HepG2 (cell line): ENCODE data around the gene EMC9. TPM values are rescaled to one million over a fixed set of nuclear protein-coding genes. Genes with fewer than 3 reads are reported as not detected.

Experiments
- ATAD3A ChIP-seq: sonication (generic); formaldehyde crosslinking; IDR thresholded peaks from 2 replicates; pipeline ENCODE4 v1.4.0; 2020; ENCODE audit warnings: missing genetic modification reagents
- E2F1 ChIP-seq: sonication (generic); formaldehyde crosslinking; IDR thresholded peaks from 2 replicates; pipeline ENCODE4 v1.5.0; 2020; ENCODE audit warnings: missing genetic modification reagents
- MATR3 ChIP-seq: sonication (generic); formaldehyde crosslinking; IDR thresholded peaks from 2 replicates; pipeline ENCODE4 v1.4.0; 2020; ENCODE audit warnings: missing genetic modification reagents
- MNT ChIP-seq: fragments of 450-650 bp; IDR thresholded peaks from 2 replicates; pipeline ENCODE4 v1.6.1; 2016
- NFE2L2 ChIP-seq: fragments of 150-350 bp; IDR thresholded peaks from 2 replicates; pipeline ENCODE4 v1.6.1; 2014; ENCODE audit warnings: low read length
- PLSCR1 ChIP-seq: sonication (generic); formaldehyde crosslinking; IDR thresholded peaks from 2 replicates; pipeline ENCODE4 v1.5.0; 2020; ENCODE audit warnings: missing genetic modification reagents, mild to moderate bottlenecking, borderline replicate concordance
- RBM39 ChIP-seq: fragments of 200-400 bp; formaldehyde crosslinking; IDR thresholded peaks from one replicate; pipeline ENCODE4 v1.6.1; 2018; ENCODE audit warnings: antibody characterized with exemption, mild to moderate bottlenecking, low read depth, low read length; ENCODE audit not compliant: poor library complexity, severe bottlenecking
- SMAD1 ChIP-seq: sonication (generic); formaldehyde crosslinking; IDR thresholded peaks from 2 replicates; pipeline ENCODE4 v1.4.0; 2020; ENCODE audit warnings: missing genetic modification reagents, low read depth, mild to moderate bottlenecking, borderline replicate concordance
- SNAPC5 ChIP-seq: sonication (generic); formaldehyde crosslinking; IDR thresholded peaks from 2 replicates; pipeline ENCODE4 v1.8.1; 2023; ENCODE audit warnings: mild to moderate bottlenecking, missing genetic modification reagents, borderline replicate concordance
- SNRNP70 ChIP-seq: fragments of 200-400 bp; formaldehyde crosslinking; IDR thresholded peaks from 2 replicates; pipeline ENCODE4 v1.6.1; 2017; ENCODE audit warnings: mild to moderate bottlenecking, low read depth, low read length, moderate library complexity
- SRSF4 ChIP-seq: fragments of 200-400 bp; formaldehyde crosslinking; IDR thresholded peaks from one replicate; pipeline ENCODE4 v1.6.1; 2018; ENCODE audit warnings: mild to moderate bottlenecking, low read depth, low read length, moderate library complexity; ENCODE audit not compliant: poor library complexity, severe bottlenecking
- THAP7 ChIP-seq: sonication (generic); formaldehyde crosslinking; IDR thresholded peaks from 2 replicates; pipeline ENCODE4 v1.8.1; 2023; ENCODE audit warnings: mild to moderate bottlenecking, missing genetic modification reagents
- TIGD3 ChIP-seq: sonication (generic); formaldehyde crosslinking; IDR thresholded peaks from 2 replicates; pipeline ENCODE4 v1.5.1; 2020; ENCODE audit warnings: mild to moderate bottlenecking, missing genetic modification reagents, borderline replicate concordance
- YEATS4 ChIP-seq: sonication (generic); formaldehyde crosslinking; IDR thresholded peaks from 2 replicates; pipeline ENCODE4 v1.4.0; 2020; ENCODE audit warnings: missing genetic modification reagents, borderline replicate concordance
- ZBTB14 ChIP-seq: sonication (generic); formaldehyde crosslinking; IDR thresholded peaks from 2 replicates; pipeline ENCODE4 v1.4.0; 2020; ENCODE audit warnings: missing genetic modification reagents
- ZFYVE20 ChIP-seq: sonication (generic); formaldehyde crosslinking; IDR thresholded peaks from 2 replicates; pipeline ENCODE4 v1.8.0; 2023; ENCODE audit warnings: low read depth, mild to moderate bottlenecking, moderate library complexity, missing genetic modification reagents, borderline replicate concordance
- ZNF414 ChIP-seq: sonication (generic); formaldehyde crosslinking; IDR thresholded peaks from 2 replicates; pipeline ENCODE4 v1.5.0; 2020; ENCODE audit warnings: missing genetic modification reagents
- ZNF510 ChIP-seq: sonication (generic); formaldehyde crosslinking; IDR thresholded peaks from 2 replicates; pipeline ENCODE4 v1.4.0; 2020; ENCODE audit warnings: low read depth, mild to moderate bottlenecking, missing genetic modification reagents
- ZNF552 ChIP-seq: sonication (generic); formaldehyde crosslinking; IDR thresholded peaks from 2 replicates; pipeline ENCODE4 v1.9.0; 2022; ENCODE audit warnings: missing genetic modification reagents, mild to moderate bottlenecking, borderline replicate concordance
- ZNF619 ChIP-seq: sonication (generic); formaldehyde crosslinking; IDR thresholded peaks from 2 replicates; pipeline ENCODE4 v1.4.0; 2020; ENCODE audit warnings: mild to moderate bottlenecking, missing genetic modification reagents
- polyA plus RNA-seq, 8 experiments: library from polyadenylated mRNA; depleted of rRNA in 3 of 8; stranded (reverse) in 7 of 8; unstranded in 1 of 8; fragments of >200 nt; fragmentation: Illumina TruSeq in 4 of 8; extraction: Trizol in 4 of 8; gene quantifications; 2 replicates each; pipeline versions ENCODE4 v1.2.1 to v1.2.3, GENCODE V29; 2011 to 2016; ENCODE audit warnings: low read depth in 4 of 8, missing spikeins in 1 of 8, mixed read lengths in 1 of 8; ENCODE audit not compliant: insufficient read depth in 1 of 8
- total RNA-seq, 5 experiments: library from RNA; depleted of rRNA; stranded (reverse); fragments of >200 nt; fragmentation: Illumina TruSeq; extraction: Trizol; gene quantifications; 2 replicates each; pipeline ENCODE4 v1.2.3, GENCODE V29; 2016; ENCODE audit warnings: low read depth in 1 of 5

Gene EMC9
- total and polyA plus RNA-seq, 2 of the 13 experiments (the other 11 are each of a cell fraction or from before 2014, with no cell fraction given): 60.5 to 78.7 TPM

- TF ChIP-seq ZBTB14 (no peak), TIGD3 (CRISPR knock-in tag) (no peak), SNRNP70 (no peak), MATR3 (CRISPR knock-in tag) (no peak), ZFYVE20 (CRISPR knock-in tag) (no peak), ZNF619 (CRISPR knock-in tag) (peak; percentile 95), SMAD1 (CRISPR knock-in tag) (peak; percentile 26; the same call in 1 of the 2 replicates), ZNF414 (no peak), YEATS4 (CRISPR knock-in tag) (peak; percentile 86), E2F1 (CRISPR knock-in tag) (peak; percentile 46), SNAPC5 (CRISPR knock-in tag) (0 out of 2 replicates have a peak, but pooled peaks have one; percentile 91), ZNF552 (CRISPR knock-in tag) (0 out of 2 replicates have a peak, but pooled peaks have one; percentile 42), ATAD3A (CRISPR knock-in tag) (no peak), NFE2L2 (no peak), RBM39 (peak; percentile 94), MNT (peak; percentile 37), ZNF510 (CRISPR knock-in tag) (peak; percentile 51; the same call in 1 of the 2 replicates), THAP7 (CRISPR knock-in tag) (no peak; the same call in 1 of the 2 replicates), PLSCR1 (CRISPR knock-in tag) (no peak), SRSF4 (no peak)
Observed at GRCh38 chr14:24146978-24147760, 5.8 kb upstream of the EMC9 start, which contains the start of gene RNF31 (continued).
